ENCODE measurements around the gene PBRM1. TPM values are rescaled to one million over a fixed set of nuclear protein-coding genes. Genes with fewer than 3 reads are reported as not detected.

PBRM1 gene
- total and polyA plus RNA-seq, 2 donors (not counting 3 experiments of a cell fraction or from before 2014, with no cell fraction given) = 26.7 to 87.1 TPM

GRCh38 chr3:52527732-52528585 is 157.8 kb downstream of the PBRM1 start:
- Histone ChIP-seq H3K4me3 (replicated peaks in 1 of 3; ENCODE audit: insufficient read depth in 1 of 3, low read depth in 1 of 3, low read length in 3 of 3) (no peak overlapping the region), H3K36me3 (ENCODE audit: control insufficient read depth in 2 of 2, extremely low read depth in 1 of 2, insufficient read depth in 2 of 2, low read length in 2 of 2) (peaks cover 12 to 44% of the 10 kb centered on the region in 2 experiments)
- CTCF ChIA-PET = interaction anchor here (1.5 kb wide), 1 partner anchor 57 kb away, joined by 5 read pairs; no protein-coding TSS in a partner anchor

More at GRCh38 chr3:52527732-52528585, 157.8 kb downstream of the PBRM1 start:
- POLR2A ChIA-PET = no interaction called here
- FAIRE-seq (peak; percentile 18), DNase-seq (ENCODE audit: low read depth, low spot score) (no peak)
- TSS peak; percentile 2 for BruUV-seq (replicated peaks)
- Histone ChIP-seq H3K27me3 (ENCODE audit: control insufficient read depth in 2 of 2, insufficient read depth in 2 of 2, low read length in 2 of 2) (no peaks in the 10 kb centered on the region), H3K79me2 (ENCODE audit: control insufficient read depth, insufficient read depth, low read length) (peaks cover 36% of the 10 kb centered on the region), H3K9me3 (replicated peaks; ENCODE audit: control insufficient read depth, insufficient read depth, low read length) (no peaks in the 10 kb centered on the region), H4K20me1 (replicated peaks; ENCODE audit: control insufficient read depth, extremely low read depth, insufficient read depth, low read length) (no peaks in the 10 kb centered on the region), H2AFZ (ENCODE audit: low read depth, low read length) (no peak overlapping the region), H3K4me2 (ENCODE audit: insufficient read depth, low read length) (no peak overlapping the region), H3K4me1 (ENCODE audit: control insufficient read depth, extremely low read depth, insufficient read depth, low read length) (peaks cover 36% of the 10 kb centered on the region), H3K27ac (ENCODE audit: insufficient read depth, low read depth, low read length) (no peak overlapping the region), H3K9me1 (replicated peaks; ENCODE audit: control insufficient read depth, extremely low read depth, insufficient read depth, low read length) (no peaks in the 10 kb centered on the region), H3K9ac (replicated peaks; ENCODE audit: extremely low read depth, insufficient read depth, low read length) (no peak overlapping the region)
- dilution Hi-C loops (cut with MboI; ENCODE audit: extremely low pct_ligation_motif_present, low sequenced_read_pairs) = no loop called here
- intact Hi-C loops (cut with micrococcal nuclease) = no loop called here
- TF ChIP-seq POLR2A (IDR thresholded peaks at IDR 0.05; ENCODE audit: low read depth, low read length) (peak; percentile 29), POLR2AphosphoS5 (IDR thresholded peaks at IDR 0.05; ENCODE audit: insufficient read depth, low read depth, low read length) (no peak), GATA2 (IDR thresholded peaks at IDR 0.05; ENCODE audit: insufficient read depth, insufficient read length, low read depth, low read length) (no peak), EZH2 (IDR thresholded peaks at IDR 0.05; ENCODE audit: borderline replicate concordance, low read depth, low read length, severe bottlenecking) (no peak)
- TF ChIP-seq, protein P1, sequence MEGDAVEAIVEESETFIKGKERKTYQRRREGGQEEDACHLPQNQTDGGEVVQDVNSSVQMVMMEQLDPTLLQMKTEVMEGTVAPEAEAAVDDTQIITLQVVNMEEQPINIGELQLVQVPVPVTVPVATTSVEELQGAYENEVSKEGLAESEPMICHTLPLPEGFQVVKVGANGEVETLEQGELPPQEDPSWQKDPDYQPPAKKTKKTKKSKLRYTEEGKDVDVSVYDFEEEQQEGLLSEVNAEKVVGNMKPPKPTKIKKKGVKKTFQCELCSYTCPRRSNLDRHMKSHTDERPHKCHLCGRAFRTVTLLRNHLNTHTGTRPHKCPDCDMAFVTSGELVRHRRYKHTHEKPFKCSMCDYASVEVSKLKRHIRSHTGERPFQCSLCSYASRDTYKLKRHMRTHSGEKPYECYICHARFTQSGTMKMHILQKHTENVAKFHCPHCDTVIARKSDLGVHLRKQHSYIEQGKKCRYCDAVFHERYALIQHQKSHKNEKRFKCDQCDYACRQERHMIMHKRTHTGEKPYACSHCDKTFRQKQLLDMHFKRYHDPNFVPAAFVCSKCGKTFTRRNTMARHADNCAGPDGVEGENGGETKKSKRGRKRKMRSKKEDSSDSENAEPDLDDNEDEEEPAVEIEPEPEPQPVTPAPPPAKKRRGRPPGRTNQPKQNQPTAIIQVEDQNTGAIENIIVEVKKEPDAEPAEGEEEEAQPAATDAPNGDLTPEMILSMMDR (IDR thresholded peaks at IDR 0.05; ENCODE audit: extremely low read depth in 1 of 2, insufficient read depth in 1 of 2, low read depth in 1 of 2, low read length in 2 of 2) = no peak
